PC-9 (cell line): ENCODE data around the gene IQCH. TPM values are rescaled to one million over a fixed set of nuclear protein-coding genes. Genes with fewer than 3 reads are reported as not detected.

Source experiments
- BruUV-seq: library from RNA; stranded (reverse); fragments of 400-500 nt; replicated peaks from 2 replicates; lab custom pipeline; 2021; lab: Mats Ljungman, UMichigan
- CTCF ChIA-PET: fragments of 300-600 bp; sonication (Branson Sonifier 250); formaldehyde crosslinking; loops from one replicate; lab custom pipeline; 2022; ENCODE audit warnings: antibody characterized with exemption; lab: Charles Lee
- POLR2A ChIA-PET: fragments of 300-600 bp; sonication (Branson Sonifier 250); formaldehyde crosslinking; loops from one replicate; lab custom pipeline; 2022; ENCODE audit warnings: antibody characterized with exemption; ENCODE audit not compliant: unreplicated experiment; lab: Charles Lee
- DNase-seq, 2 experiments: peaks; one replicate each; pipeline versions ENCODE4 v3.0.0 to v3.0.0-alpha.2; 2015 to 2022; ENCODE audit warnings: mixed read lengths in 1 of 2
- H2AFZ ChIP-seq: fragments of 200-600 bp; sonication (generic); 2 replicates; pipeline ENCODE4 v1.8.1; 2017; ENCODE audit warnings: antibody characterized with exemption
- H3F3A ChIP-seq: fragments of 200-600 bp; sonication (generic); 2 replicates; pipeline ENCODE4 v1.8.1; 2017; ENCODE audit warnings: antibody characterized with exemption, mild to moderate bottlenecking, low read depth; ENCODE audit not compliant: insufficient read depth
- H3K27ac ChIP-seq: fragments of 200-600 bp; sonication (generic); 2 replicates; pipeline ENCODE4 v1.6.1; 2016; ENCODE audit warnings: mixed run types
- H3K27me3 ChIP-seq: fragments of 200-600 bp; sonication (generic); 2 replicates; pipeline ENCODE4 v1.6.1; 2016; ENCODE audit warnings: low read depth, mixed run types; ENCODE audit not compliant: insufficient read depth
- H3K36me3 ChIP-seq: fragments of 200-600 bp; sonication (generic); 2 replicates; pipeline ENCODE4 v1.6.1; 2016; ENCODE audit warnings: low read depth, mixed run types
- H3K4me1 ChIP-seq: fragments of 200-600 bp; sonication (generic); replicated peaks from 2 replicates; pipeline ENCODE4 v1.6.1; 2016; ENCODE audit warnings: mixed run types; ENCODE audit not compliant: insufficient read depth
- H3K4me2 ChIP-seq: fragments of 200-600 bp; sonication (generic); 2 replicates; pipeline ENCODE4 v1.6.1; 2017; ENCODE audit warnings: mixed run types
- H3K4me3 ChIP-seq: fragments of 200-600 bp; sonication (generic); 2 replicates; pipeline ENCODE4 v1.6.1; 2016; ENCODE audit warnings: mixed run types
- H3K79me2 ChIP-seq: fragments of 200-600 bp; sonication (generic); 2 replicates; pipeline ENCODE4 v1.6.1; 2017; ENCODE audit warnings: low read depth, mixed run types
- H3K9me2 ChIP-seq: fragments of 200-600 bp; sonication (generic); 2 replicates; pipeline ENCODE4 v1.8.1; 2017; ENCODE audit warnings: mild to moderate bottlenecking; ENCODE audit not compliant: insufficient read depth
- H3K9me3 ChIP-seq: fragments of 200-600 bp; sonication (generic); 2 replicates; pipeline ENCODE4 v1.8.1; 2016; ENCODE audit warnings: low read depth; ENCODE audit not compliant: insufficient read depth
- H4K20me1 ChIP-seq: fragments of 200-600 bp; sonication (generic); 2 replicates; pipeline ENCODE4 v1.8.1; 2017; ENCODE audit not compliant: insufficient read depth
- EZH2 ChIP-seq: fragments of 200-600 bp; sonication (generic); IDR thresholded peaks from 2 replicates; pipeline ENCODE4 v1.8.0; 2017; ENCODE audit warnings: antibody characterized with exemption, low read depth
- intact Hi-C: fragments of 100-400 bp; cut with micrococcal nuclease; formaldehyde crosslinking; loops from one replicate; pipeline ENCODE4 v1.10.0; 2022; ENCODE audit not compliant: unreplicated experiment
- total RNA-seq: library from RNA; stranded (reverse); gene quantifications from 2 replicates; pipeline ENCODE4 v1.2.3, GENCODE V29; 2021
- TF ChIP-seq, protein P1 (sequence below): fragments of 200-600 bp; sonication (generic); conservative IDR thresholded peaks from 2 replicates; pipeline ENCODE4 v1.6.1; 2017; ENCODE audit warnings: mixed run types, antibody characterized with exemption, mild to moderate bottlenecking, moderate library complexity

Gene IQCH
- total RNA-seq, 1 experiment from 2014 or later, result 7.5 TPM

DNA sequence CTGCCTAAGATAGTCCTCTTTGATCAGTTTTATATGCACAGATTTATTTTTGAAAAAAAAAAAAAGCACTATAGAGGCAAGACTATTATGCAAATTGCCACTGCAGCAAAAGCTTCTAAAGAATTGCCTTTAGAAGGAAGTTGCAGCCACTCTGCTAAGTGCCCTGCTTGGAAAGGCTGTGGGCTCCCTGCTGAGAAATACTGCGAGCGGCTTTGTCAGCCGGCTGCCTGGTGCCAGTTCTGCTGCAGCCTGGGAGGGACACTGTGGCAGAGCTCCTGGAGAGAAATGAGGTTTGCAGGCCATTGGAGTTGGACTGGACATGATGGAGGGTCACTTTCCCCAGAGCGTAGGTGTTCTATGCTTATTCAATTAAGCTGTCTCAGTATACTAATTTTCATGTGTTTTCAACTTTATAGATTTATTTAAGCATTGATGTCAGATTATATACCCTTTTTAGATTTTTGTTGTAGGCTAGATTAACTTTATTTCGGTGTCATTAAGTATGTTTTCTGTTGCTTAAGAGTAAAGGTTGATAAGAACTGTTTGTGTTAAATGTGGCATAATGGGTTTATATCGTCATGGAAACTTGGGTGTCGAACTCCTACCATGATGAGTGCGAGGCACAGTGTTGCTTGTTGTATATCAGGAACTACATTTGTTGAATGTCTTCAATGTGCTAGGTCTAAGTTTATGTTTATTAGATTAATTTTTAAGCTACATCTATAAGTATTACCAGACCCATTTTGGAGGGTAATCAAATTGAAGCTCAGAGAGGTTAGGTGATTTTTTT lies 294.5 kb downstream of the IQCH start:
- TF ChIP-seq EZH2, result no peak
- TF ChIP-seq, protein P1, sequence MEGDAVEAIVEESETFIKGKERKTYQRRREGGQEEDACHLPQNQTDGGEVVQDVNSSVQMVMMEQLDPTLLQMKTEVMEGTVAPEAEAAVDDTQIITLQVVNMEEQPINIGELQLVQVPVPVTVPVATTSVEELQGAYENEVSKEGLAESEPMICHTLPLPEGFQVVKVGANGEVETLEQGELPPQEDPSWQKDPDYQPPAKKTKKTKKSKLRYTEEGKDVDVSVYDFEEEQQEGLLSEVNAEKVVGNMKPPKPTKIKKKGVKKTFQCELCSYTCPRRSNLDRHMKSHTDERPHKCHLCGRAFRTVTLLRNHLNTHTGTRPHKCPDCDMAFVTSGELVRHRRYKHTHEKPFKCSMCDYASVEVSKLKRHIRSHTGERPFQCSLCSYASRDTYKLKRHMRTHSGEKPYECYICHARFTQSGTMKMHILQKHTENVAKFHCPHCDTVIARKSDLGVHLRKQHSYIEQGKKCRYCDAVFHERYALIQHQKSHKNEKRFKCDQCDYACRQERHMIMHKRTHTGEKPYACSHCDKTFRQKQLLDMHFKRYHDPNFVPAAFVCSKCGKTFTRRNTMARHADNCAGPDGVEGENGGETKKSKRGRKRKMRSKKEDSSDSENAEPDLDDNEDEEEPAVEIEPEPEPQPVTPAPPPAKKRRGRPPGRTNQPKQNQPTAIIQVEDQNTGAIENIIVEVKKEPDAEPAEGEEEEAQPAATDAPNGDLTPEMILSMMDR, result no peak
- ChIA-PET CTCF (interaction anchor here (0.6 kb wide), 1 partner anchor 54 kb away, joined by 3 read pairs; no protein-coding TSS in a partner anchor), POLR2A (interaction anchor here (0.7 kb wide), 1 partner anchor 762 kb away, joined by 3 read pairs; no protein-coding TSS in a partner anchor)

DNA sequence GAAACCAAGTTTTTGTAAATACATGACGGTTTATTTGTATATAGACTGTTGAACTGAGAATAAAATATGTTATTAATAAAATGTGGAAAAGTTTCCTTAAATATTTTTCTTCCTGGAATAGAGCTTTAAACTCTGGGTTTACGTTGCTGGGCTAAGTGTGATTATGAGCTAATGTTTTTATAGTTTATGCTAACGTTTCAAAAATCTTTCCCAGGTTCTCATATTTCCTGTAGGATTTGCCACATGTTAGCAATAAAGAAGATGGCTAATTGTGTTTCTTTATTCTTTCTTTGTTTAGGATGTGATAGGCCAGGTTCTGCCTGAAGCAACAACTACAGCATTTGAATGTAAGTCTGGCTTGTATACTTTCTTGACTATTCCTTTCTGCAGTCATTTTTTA lies 295.1 kb downstream of the IQCH start:
- DNase-seq, result no peak
- Histone ChIP-seq H3K4me1 (no peaks in the 10 kb centered on the region), H3K4me2 (no peak overlapping the region), H3K27ac (no peak overlapping the region), H3K9me3 (no peaks in the 10 kb centered on the region), H3K27me3 (no peaks in the 10 kb centered on the region), H4K20me1 (no peaks in the 10 kb centered on the region), H3F3A (no peaks in the 10 kb centered on the region), H3K79me2 (no peaks in the 10 kb centered on the region), H2AFZ (no peak overlapping the region), H3K9me2 (no peaks in the 10 kb centered on the region), H3K36me3 (no peaks in the 10 kb centered on the region), H3K4me3 (no peak overlapping the region)
- intact Hi-C loops, result no loop called here
- no TSS peak for BruUV-seq
- TF ChIP-seq EZH2, result no peak
- TF ChIP-seq, protein P1, result no peak
- CTCF ChIA-PET, result interaction anchor here (0.6 kb wide), 1 partner anchor 53 kb away, joined by 3 read pairs; no protein-coding TSS in a partner anchor
- POLR2A ChIA-PET, result no interaction called here

More for the DNA sequence above, 294.5 kb downstream of the IQCH start:
- H3K27ac ChIP-seq, result no peak overlapping the region
- H3K27me3 ChIP-seq, result no peaks in the 10 kb centered on the region
- H2AFZ ChIP-seq, result no peak overlapping the region
- no peak overlapping the region for H3K4me2 ChIP-seq
- H3K9me2 ChIP-seq, result no peaks in the 10 kb centered on the region
- no peaks in the 10 kb centered on the region for H3K4me1 ChIP-seq
- no peak overlapping the region for H3K4me3 ChIP-seq
- H4K20me1 ChIP-seq, result no peaks in the 10 kb centered on the region
- no peaks in the 10 kb centered on the region for H3F3A ChIP-seq
- no peaks in the 10 kb centered on the region for H3K79me2 ChIP-seq
- H3K9me3 ChIP-seq, result no peaks in the 10 kb centered on the region
- H3K36me3 ChIP-seq, result no peaks in the 10 kb centered on the region
- no TSS peak for BruUV-seq
- intact Hi-C loops, result no loop called here
- no peak for DNase-seq

GRCh38 chr15:67550522-67550921 lies 295.9 kb downstream of the IQCH start:
- H3K4me3 ChIP-seq, result no peak overlapping the region
- no peaks in the 10 kb centered on the region for H4K20me1 ChIP-seq
- no peaks in the 10 kb centered on the region for H3K79me2 ChIP-seq
- no peaks in the 10 kb centered on the region for H3F3A ChIP-seq
- H3K9me2 ChIP-seq, result no peaks in the 10 kb centered on the region
- H3K27me3 ChIP-seq, result no peaks in the 10 kb centered on the region
- intact Hi-C loops, result no loop called here
- H3K4me1 ChIP-seq, result no peaks in the 10 kb centered on the region
- no peaks in the 10 kb centered on the region for H3K36me3 ChIP-seq
- no peak overlapping the region for H3K27ac ChIP-seq
- CTCF ChIA-PET, result no interaction called here
- POLR2A ChIA-PET, result no interaction called here
- no peak for DNase-seq
- no peak overlapping the region for H3K4me2 ChIP-seq
- no peak overlapping the region for H2AFZ ChIP-seq
- no TSS peak for BruUV-seq
- TF ChIP-seq, protein P1, result no peak
- no peak for TF ChIP-seq EZH2
- H3K9me3 ChIP-seq, result no peaks in the 10 kb centered on the region
